Eye (tissue), 1 donor: ENCODE results near the gene LRRC39.

Source experiments
- DNase-seq: peaks from one replicate; pipeline ENCODE4 v3.0.0-alpha.2; 2015

LRRC39 gene

DNA sequence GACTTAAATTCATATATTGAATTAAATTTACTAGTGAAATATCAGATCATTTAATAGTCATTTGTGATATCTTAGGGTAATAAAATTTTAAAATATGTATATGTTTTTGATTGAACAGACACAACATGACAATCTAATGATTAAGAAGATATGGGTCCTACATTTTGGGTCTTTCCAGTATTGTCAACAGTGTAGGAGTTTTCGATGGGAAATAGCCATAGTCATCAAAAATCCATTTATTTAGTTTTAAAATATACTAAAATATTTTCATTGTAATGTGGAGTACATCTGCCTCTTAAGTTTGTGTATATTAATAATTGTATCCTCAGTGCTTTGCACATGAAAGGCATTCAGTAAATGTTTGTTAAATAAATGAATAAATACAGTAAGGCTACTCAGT lies 31.1 kb downstream of the LRRC39 start:
- no peak for DNase-seq

DNA sequence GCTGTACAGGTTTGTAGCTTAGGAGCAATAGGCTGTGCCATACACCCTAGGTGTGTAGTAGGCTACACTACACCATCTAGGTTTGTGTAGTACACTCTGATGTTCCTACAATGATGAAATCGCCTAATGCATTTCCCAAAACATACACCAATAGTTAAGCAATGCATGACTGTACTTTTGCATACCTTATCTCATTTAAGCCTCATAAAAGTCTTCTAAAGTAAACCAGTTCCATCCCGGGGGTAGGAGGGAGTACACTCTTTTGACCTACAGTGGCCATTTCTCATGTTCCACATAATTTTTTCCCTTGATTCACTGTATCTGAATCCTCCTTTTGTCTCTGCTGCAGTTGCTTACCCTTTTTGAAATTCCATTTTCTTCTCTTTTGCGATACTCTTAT lies 32.9 kb downstream of the LRRC39 start:
- no peak for DNase-seq

GRCh38 chr1:100142343-100142742 lies 35.7 kb downstream of the LRRC39 start:
- DNase-seq = no peak

DNA sequence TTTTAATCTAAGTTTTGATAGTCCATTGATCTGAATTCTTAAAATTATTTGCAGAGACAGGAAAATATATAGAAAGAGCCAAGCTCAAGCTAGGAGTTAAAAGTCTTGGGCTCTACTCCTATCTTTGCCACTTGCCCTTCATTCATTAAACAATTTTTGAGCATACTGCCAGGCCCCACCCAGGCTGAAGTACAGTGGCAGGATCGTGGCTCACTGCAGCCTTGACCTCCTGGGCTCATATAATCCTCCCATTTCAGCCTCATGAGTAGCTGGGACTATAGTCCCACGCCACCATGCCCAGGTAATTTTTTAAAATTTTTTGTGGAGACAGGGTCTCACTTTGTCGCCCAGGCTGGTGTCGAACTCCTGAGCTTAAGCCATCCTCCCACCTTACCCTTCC lies 36.9 kb downstream of the LRRC39 start:
- DNase-seq = no peak

DNA sequence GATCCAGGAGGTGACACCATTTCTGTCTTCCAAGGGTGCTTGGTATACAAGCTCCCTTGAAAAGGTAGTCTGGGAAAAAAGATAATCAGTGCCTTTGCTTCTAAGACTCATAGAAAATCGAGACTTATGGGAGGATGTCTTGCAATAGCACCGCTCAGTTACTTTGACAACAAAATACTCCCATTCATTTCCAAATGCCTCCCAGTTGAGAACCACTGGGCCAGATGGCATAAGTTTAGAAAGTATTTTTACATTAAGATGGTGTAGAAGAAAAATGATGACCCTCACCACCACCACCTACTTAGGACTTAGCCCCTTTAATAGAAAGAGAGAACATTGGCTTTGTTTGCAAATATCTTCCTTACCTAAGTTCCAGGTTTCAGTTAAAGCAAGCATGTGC lies 40.5 kb downstream of the LRRC39 start:
- no peak for DNase-seq

DNA sequence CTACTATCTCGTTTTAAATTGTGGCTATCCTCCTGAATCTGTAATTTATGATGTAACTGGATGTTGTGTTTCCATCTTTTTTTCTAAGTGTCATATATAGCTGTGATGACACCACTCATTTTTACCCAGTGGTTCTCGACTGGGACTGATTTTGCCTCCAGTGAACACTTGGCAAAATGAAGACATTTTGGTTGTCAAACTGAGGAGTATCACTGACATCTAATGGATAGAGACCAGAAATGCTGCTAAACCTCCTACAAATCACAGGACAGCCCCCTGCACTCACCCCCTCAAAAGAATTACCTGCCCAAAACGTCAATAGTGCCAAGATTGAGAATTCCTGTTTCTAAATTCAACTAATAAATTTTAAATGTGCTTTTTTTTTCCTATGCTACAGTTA lies 43.2 kb downstream of the LRRC39 start:
- DNase-seq = no peak

DNA sequence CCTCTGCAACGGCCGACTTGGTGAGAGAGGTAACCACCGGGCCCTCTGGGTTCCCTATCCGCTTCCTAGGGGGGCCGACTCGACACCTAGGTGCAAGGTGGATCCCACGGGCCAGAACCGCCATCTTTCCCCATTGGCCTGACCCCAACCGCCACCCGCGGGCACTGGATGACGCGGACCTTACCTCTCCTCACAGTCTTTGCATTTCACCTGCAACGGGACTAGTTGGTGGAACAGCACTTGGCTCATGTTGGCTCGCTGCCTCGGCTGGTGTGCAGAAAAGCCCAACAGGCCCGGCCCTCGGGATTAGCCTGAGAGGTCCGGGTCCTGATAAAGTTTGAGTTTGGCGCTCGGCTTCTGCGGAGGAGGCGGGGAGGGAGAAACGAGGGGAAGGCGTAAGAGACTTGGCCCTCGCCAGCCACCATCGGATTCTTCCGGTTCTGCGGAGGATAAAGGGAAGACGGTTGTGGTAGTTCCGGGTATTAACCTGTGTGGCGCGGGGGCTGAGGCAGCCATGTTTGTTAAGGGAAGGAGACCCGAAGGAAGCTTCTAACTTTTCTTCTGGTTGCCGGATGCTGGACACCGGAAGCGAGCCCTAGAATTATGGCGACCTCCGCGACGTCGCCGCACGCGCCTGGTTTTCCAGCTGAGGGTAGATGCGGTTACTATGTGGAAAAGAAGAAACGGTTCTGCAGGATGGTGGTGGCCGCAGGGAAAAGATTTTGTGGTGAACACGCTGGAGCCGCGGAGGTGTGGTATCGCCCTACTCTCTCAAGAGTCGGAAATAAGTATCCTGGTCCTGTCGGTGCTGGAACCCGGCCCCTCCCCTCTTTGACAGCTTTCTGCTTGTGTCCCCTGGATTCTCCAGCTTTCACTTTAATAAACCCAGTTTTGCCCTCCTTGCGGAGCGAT lies 45.2 kb downstream of the LRRC39 start, which contains the start of the genes SASS6 and TRMT13:
Gene SASS6, minus strand, starts transcription at position 365 of the 912 bp plus-strand sequence. Its CDS starts 116 bp downstream, at position 249.
Gene TRMT13, plus strand, starts transcription at position 598 of the 912 bp plus-strand sequence. Its CDS starts 6 bp downstream, at position 604.
- DNase-seq = peak; percentile 99

DNA sequence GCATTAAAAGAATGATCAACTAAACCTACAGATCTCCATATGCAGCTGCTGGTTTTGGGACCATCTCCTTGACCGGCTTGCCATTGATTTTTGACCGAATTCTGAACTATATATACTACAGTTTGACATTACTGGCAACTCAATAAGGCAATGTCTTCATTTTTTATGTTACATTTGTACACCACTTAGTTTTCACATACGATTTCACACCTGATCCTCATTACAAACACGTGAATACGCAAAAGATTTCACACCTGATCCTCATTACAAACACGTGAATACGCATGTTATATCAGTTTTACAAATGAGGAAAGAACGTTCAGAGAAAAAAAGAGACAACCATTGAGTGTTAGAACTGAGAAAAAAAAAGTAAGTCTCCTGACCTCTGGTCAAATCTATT lies 46.4 kb downstream of the LRRC39 start:
- DNase-seq = no peak

DNA sequence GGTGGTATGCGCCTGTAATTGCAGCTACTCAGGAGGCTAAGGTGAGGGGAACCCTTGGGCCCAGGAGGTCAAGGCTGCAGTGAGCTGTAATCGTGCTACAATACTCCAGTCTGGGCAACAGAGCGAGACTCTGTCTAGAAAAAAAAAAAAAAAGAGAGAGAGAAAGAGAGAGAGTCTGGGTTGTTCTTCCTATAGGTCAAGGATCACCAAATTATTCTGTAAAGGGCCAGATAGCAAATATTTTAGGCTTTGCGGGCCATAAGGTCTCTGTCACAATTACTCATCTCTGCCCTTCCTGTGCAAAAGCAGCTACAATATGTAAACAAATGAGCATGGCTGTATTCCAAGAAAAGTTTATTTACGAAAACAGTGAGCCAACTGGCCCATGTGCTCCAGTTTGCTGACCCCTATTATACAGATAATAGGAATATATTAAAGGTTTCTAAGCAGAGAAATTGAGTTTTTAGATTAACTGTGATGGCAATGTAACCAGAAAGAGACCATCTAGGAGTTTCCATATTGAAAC lies 47.4 kb downstream of the LRRC39 start:
- no peak for DNase-seq

DNA sequence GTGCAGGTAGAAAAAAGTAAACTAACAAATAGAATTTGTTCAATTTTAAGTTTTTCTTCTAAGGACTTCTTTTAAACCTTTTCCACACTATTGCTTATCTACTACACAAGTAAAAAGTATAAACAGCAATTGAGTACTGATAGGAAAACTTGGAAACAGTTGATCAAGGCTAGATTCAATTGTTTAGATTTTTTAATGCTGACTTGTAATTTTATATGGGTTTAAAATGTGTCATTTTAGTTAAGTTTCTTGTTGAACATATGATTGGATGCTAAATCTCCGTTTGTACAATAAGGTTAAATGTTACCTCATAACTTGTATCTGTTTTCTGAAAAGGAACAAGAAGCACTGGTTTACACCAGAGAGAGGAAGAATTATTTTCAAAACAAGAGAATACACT lies 50.8 kb downstream of the LRRC39 start:
- DNase-seq = no peak

DNA sequence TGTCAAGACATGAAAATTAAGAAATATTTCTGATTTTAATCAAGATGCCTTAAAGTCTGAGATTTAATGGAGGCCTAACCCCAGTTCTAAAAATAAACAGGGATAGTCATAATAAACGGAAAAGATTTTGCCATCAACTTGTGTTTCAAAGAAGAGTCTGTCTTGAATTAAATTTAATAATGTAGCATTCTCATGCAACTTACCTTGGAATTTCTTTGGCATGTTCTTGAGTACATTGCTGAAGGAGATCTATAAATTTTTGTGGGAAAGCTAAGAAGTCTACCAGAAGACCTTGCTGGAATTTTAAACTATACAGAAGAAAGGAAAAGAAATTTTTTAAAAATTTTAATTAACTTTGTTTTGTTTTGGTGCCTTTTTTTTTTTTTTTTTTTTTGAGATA lies 55.9 kb downstream of the LRRC39 start:
- no peak for DNase-seq

GRCh38 chr1:100115524-100115923 lies 62.5 kb downstream of the LRRC39 start:
- DNase-seq = no peak

- DNase-seq = no peak
Observed at GRCh38 chr1:100109554-100110066, 68.4 kb downstream of the LRRC39 start.

GRCh38 chr1:100107696-100108095 lies 70.4 kb downstream of the LRRC39 start:
- no peak for DNase-seq

GRCh38 chr1:100101564-100101963 lies 76.5 kb downstream of the LRRC39 start:
- DNase-seq = no peak

GRCh38 chr1:100100202-100100601 lies 77.9 kb downstream of the LRRC39 start:
- DNase-seq = no peak
